Glutamatergic neuron (in vitro differentiated cells): Measurements from ENCODE around the gene BCL7A. TPM values are rescaled to one million over a fixed set of nuclear protein-coding genes. Genes with fewer than 3 reads are reported as not detected.

Source experiments
- DNase-seq: peaks from one replicate; pipeline ENCODE4 v3.0.0; 2022
- H3K27ac Mint-ChIP-seq: one replicate; pipeline ENCODE4 v1.8.0; 2020; ENCODE audit warnings: mild to moderate bottlenecking, mixed read lengths, inconsistent platforms; ENCODE audit not compliant: unreplicated experiment
- H3K27me3 Mint-ChIP-seq: one replicate; pipeline ENCODE4 v1.8.0; 2020; ENCODE audit warnings: mild to moderate bottlenecking, moderate library complexity, mixed read lengths, inconsistent platforms; ENCODE audit not compliant: unreplicated experiment
- H3K36me3 Mint-ChIP-seq: one replicate; pipeline ENCODE4 v1.8.0; 2020; ENCODE audit warnings: mild to moderate bottlenecking, mixed read lengths, inconsistent platforms; ENCODE audit not compliant: unreplicated experiment
- H3K4me1 Mint-ChIP-seq: one replicate; pipeline ENCODE4 v1.8.0; 2020; ENCODE audit warnings: mild to moderate bottlenecking, low read depth, mixed read lengths, inconsistent platforms; ENCODE audit not compliant: unreplicated experiment
- H3K4me3 Mint-ChIP-seq: one replicate; pipeline ENCODE4 v1.8.0; 2020; ENCODE audit warnings: mild to moderate bottlenecking, mixed read lengths, inconsistent platforms; ENCODE audit not compliant: unreplicated experiment
- H3K9me3 Mint-ChIP-seq: one replicate; pipeline ENCODE4 v1.8.0; 2020; ENCODE audit warnings: mild to moderate bottlenecking, moderate library complexity, mixed read lengths, inconsistent platforms; ENCODE audit not compliant: unreplicated experiment
- total RNA-seq: library from RNA; stranded (reverse); fragmentation: NEBNext Ultra II Directional; extraction: Animal tissue kit (Norgen Biotek cat#: 25700); gene quantifications from one replicate; pipeline ENCODE4 v1.2.1, GENCODE V29; 2021; ENCODE audit not compliant: unreplicated experiment
- TF ChIP-seq, protein P1 (sequence below): fragments of 200-600 bp; sonication (generic); IDR thresholded peaks from one replicate; pipeline ENCODE4 v1.5.0; 2021; ENCODE audit not compliant: partially characterized antibody, unreplicated experiment

Gene BCL7A
- total RNA-seq, 1 donor from 2014 or later: 148 TPM

DNA sequence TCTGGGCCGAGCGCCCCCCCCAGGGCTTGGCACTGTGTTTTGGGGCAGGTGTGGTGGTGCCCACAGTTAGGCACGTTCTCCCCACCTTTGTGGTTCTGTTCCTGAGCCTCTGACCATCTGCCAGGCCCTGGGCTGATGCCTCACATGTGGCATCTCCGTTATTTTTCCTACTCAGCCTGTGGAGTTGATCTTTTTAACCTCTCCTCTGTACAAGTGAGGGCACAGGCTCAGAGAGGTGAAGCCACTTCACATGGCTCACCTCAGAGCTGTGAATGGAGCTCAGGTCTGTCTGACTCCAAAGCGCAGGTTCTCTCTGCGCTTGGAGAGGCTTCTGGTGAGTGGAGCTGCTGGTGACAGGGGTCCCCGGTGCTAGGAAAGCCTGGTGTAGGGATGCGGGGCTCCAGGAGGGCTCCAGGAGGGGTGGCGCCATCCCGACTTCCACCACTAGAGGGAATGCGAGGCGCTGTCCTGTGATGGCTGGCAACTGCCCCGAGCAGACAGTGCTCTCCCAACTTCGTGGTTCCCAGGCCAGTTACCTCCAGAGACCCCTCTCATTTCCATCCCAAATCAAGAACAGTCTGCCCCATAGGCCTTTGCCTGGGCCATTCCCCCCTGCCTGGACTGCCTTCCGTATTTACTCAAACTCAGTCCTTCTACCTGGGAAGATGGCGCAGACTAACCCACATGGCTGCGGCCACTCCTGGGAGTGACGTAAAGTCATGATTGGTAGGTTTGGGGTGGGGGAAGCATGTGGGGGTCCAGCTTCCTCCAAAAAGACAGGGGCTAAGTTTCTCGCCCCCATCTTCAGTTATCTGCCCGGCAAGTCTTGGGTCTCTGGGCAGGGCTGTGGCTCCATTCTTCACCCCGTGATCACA, 9.9 kb downstream of the BCL7A start:
- peaks cover 11% of the 10 kb centered on the region for H3K9me3 Mint-ChIP-seq
- H3K36me3 Mint-ChIP-seq: no peaks in the 10 kb centered on the region
- DNase-seq: peak; percentile 87
- TF ChIP-seq, protein P1, sequence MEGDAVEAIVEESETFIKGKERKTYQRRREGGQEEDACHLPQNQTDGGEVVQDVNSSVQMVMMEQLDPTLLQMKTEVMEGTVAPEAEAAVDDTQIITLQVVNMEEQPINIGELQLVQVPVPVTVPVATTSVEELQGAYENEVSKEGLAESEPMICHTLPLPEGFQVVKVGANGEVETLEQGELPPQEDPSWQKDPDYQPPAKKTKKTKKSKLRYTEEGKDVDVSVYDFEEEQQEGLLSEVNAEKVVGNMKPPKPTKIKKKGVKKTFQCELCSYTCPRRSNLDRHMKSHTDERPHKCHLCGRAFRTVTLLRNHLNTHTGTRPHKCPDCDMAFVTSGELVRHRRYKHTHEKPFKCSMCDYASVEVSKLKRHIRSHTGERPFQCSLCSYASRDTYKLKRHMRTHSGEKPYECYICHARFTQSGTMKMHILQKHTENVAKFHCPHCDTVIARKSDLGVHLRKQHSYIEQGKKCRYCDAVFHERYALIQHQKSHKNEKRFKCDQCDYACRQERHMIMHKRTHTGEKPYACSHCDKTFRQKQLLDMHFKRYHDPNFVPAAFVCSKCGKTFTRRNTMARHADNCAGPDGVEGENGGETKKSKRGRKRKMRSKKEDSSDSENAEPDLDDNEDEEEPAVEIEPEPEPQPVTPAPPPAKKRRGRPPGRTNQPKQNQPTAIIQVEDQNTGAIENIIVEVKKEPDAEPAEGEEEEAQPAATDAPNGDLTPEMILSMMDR: peak; percentile 85
- peak overlapping the region; percentile 76 for H3K27ac Mint-ChIP-seq
- peak overlapping the region; percentile 20 for H3K4me3 Mint-ChIP-seq
- peaks cover 10% of the 10 kb centered on the region for H3K27me3 Mint-ChIP-seq
- peaks cover 57% of the 10 kb centered on the region for H3K4me1 Mint-ChIP-seq

DNA sequence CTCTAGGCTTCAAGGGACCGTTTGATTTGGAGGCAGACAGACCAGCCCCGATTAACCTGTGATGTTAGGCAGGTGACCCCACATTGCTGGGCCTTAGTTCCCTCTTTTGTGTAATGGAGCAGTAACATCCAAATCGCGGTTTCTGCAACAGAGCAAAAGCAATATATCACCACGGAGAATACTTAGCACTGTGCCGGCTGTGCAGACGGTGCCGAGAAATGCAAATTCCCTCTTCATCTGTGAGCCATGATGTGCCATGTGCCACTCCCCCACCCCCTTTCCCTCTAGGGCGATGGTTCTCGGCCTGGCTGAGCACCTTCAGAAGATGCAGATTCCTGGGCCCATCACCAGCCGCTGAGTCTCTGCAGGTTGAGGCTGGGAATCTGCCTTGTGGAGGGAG, 10.9 kb downstream of the BCL7A start:
- no peaks in the 10 kb centered on the region for H3K36me3 Mint-ChIP-seq
- peaks cover 7% of the 10 kb centered on the region for H3K27me3 Mint-ChIP-seq
- peaks cover 9% of the 10 kb centered on the region for H3K9me3 Mint-ChIP-seq
- H3K4me1 Mint-ChIP-seq: peaks cover 51% of the 10 kb centered on the region
- no peak for DNase-seq
- TF ChIP-seq, protein P1: no peak
- H3K27ac Mint-ChIP-seq: peak overlapping the region; percentile 59
- peak overlapping the region; percentile 25 for H3K4me3 Mint-ChIP-seq

DNA sequence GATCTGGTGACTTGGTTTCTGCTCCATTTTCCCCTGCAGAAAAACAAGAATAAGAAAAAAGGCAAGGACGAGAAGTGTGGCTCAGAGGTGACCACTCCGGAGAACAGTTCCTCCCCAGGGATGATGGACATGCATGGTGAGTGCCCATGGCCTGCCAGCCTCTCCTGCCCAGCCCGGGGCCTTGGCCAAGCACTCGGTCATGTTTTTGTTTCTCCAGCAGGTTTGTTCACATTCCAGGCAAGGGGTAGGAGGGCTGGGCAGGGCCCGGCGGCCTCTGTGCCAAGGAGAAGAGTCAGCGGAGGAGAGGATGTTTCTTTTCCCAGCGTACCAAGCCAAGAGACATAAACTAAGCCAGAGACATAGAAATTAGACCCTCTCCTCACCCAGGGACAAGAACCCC, 13.6 kb downstream of the BCL7A start:
- Mint-ChIP-seq H3K4me1 (peaks cover 29% of the 10 kb centered on the region), H3K27ac (no peak overlapping the region), H3K9me3 (peaks cover 8% of the 10 kb centered on the region), H3K36me3 (no peaks in the 10 kb centered on the region), H3K27me3 (peaks cover 7% of the 10 kb centered on the region), H3K4me3 (no peak overlapping the region)
- TF ChIP-seq, protein P1: no peak
- no peak for DNase-seq

DNA sequence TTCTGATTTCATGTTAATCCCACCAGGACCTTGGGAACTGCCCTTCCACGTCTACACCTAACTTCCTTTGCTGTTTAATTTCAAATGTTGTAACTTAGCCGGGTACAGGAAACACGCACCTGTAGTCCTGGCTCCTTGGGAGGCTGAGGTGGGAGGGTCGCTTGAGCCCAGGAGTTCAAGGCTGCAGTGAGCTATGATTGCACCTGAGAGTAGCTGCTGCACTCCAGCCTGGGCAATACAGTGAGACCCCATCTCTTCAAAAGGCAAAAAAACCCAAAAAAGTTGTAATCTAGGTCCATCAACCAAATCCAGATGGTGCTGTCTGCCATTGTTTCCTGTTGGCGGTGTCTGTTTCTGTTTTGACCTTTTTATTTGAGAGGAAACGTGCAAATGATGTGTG, 14.5 kb downstream of the BCL7A start:
- Mint-ChIP-seq H3K27ac (peak overlapping the region; percentile 28), H3K27me3 (peaks cover 10% of the 10 kb centered on the region), H3K9me3 (peaks cover 5% of the 10 kb centered on the region), H3K4me1 (peaks cover 27% of the 10 kb centered on the region), H3K36me3 (peaks cover 4% of the 10 kb centered on the region), H3K4me3 (no peak overlapping the region)
- DNase-seq: no peak
- TF ChIP-seq, protein P1: no peak
